Neuron (in vitro differentiated cells): Measurements from ENCODE around the gene SPATA16.
"Not testable (repeated sequence)": the region's sequence is repeated elsewhere in the genome, so short reads cannot be mapped to it uniquely, and the experiment has no call there.

ENCODE experiments used
- H2AFZ ChIP-seq: one replicate; pipeline ENCODE4 v1.6.1; 2013; ENCODE audit warnings: low read depth, mild to moderate bottlenecking, inconsistent platforms, low read length, moderate library complexity
- H3K27me3 ChIP-seq: one replicate; pipeline ENCODE4 v1.6.1; 2013; ENCODE audit warnings: low read length; ENCODE audit not compliant: insufficient read depth
- H3K36me3 ChIP-seq: one replicate; pipeline ENCODE4 v1.6.1; 2013; ENCODE audit warnings: low read length; ENCODE audit not compliant: insufficient read depth
- H3K4me1 ChIP-seq: one replicate; pipeline ENCODE4 v1.6.1; 2013; ENCODE audit warnings: low read length; ENCODE audit not compliant: insufficient read depth
- H3K4me3 ChIP-seq: 2 replicates; pipeline ENCODE4 v1.5.1; 2013; ENCODE audit warnings: mild to moderate bottlenecking, low read length, moderate library complexity
- H3K9me3 ChIP-seq: one replicate; pipeline ENCODE4 v1.6.1; 2013; ENCODE audit warnings: low read length

SPATA16 gene

DNA sequence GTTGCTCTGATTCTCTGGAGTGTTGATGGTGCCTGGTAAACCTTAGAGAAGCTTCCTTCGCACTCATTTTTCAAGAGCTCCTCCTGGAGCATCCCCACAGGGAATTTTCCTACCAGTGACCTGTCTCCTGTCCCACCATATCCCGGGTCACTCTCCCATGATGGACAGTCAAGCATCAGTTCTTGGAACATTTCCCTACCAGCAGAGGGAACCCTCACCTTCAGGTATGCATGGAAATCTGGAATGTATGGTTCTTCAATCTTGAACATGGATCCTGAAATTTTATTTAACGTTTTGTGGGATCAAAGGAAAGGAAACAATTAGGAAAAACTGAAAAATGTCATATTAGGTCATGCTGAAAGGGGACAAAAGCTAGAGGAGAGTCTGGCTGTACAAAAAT, 153.8 kb downstream of the SPATA16 start:
- H2AFZ ChIP-seq = no peak overlapping the region
- H3K9me3 ChIP-seq = no peaks in the 10 kb centered on the region
- H3K4me3 ChIP-seq = no peak overlapping the region
- no peaks in the 10 kb centered on the region for H3K36me3 ChIP-seq
- no peaks in the 10 kb centered on the region for H3K27me3 ChIP-seq
- peaks cover 6% of the 10 kb centered on the region for H3K4me1 ChIP-seq

DNA sequence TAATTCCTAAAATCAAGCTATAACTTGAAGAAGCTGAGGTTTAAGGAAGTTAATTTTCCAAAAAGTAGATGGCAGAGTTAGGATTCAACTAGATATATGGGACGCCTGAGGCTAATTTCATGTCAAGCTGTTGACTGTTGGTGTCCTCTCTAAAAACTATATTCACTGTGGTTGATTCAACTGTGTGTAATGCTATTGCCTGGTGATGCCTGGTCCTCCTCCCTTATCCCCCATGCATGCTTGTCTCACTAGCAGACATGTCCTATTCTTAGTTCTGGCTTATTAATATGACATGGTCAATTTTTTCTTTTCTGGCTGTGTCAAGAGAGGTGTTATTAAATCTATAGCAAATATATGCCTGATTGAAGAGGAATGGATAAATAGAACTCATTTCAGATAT, 156.1 kb downstream of the SPATA16 start:
- Histone ChIP-seq H3K36me3 (no peaks in the 10 kb centered on the region), H3K4me1 (no peaks in the 10 kb centered on the region), H3K27me3 (no peaks in the 10 kb centered on the region), H3K4me3 (no peak overlapping the region), H2AFZ (no peak overlapping the region), H3K9me3 (no peaks in the 10 kb centered on the region)

DNA sequence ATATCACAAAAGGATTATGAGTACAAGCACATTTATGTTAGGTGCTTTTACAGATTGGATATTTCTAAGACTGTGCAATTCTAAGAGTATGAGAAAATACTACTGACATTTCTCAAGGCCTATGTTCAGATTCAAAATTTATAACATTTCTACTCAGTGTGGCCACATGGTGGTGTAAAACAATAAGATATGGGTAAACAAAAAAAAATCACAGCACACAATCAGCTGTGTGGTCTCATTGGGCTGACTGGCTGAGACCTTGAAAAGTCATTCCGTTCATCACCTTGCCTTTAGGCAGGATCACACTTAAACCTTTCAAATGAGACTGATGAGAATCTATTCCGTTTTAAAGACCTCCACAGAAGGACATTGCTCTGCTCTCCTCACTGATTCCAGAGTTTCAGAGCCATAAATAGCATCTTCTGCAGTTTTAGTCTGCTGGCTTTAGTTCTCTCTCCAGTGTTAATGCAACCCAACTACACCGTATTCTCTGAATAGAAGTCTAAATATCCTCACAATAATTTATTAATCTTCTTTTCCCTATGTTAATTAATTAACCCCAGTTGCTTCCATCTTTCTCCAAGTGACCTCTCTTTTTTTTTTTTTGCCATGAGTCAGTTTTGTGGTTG, 158.2 kb downstream of the SPATA16 start:
- Histone ChIP-seq H2AFZ (no peak overlapping the region), H3K27me3 (no peaks in the 10 kb centered on the region), H3K4me3 (no peak overlapping the region), H3K36me3 (no peaks in the 10 kb centered on the region), H3K4me1 (no peaks in the 10 kb centered on the region), H3K9me3 (no peaks in the 10 kb centered on the region)

DNA sequence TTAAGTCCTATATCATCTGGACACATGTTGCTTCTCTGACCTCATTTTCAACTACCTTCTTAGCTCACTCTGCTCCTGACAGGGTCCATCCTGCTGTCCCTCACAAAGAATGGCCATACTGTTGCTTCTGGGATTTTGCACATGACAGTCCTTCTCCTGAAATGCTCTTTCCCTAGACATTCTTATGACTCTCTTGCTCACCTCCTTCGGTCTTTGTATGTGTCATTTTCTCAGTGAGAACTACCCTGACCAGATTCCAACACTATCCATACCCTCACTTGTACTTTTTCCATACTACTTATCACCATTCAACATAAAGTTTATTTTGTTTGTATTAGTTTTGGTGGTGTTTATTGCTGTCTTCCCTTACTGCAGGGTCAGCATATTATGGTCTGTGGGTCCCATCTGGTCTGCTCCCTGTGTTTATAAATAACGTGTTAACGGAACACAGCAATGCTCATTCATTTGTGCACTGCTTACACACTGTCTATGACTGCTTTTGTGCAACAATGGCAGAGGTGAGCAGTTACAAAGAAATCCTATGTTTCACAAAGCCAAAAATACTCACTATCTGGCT, 159.5 kb downstream of the SPATA16 start:
- no peak overlapping the region for H2AFZ ChIP-seq
- H3K36me3 ChIP-seq = no peaks in the 10 kb centered on the region
- H3K27me3 ChIP-seq = no peaks in the 10 kb centered on the region
- no peaks in the 10 kb centered on the region for H3K9me3 ChIP-seq
- no peak overlapping the region for H3K4me3 ChIP-seq
- H3K4me1 ChIP-seq = no peaks in the 10 kb centered on the region

DNA sequence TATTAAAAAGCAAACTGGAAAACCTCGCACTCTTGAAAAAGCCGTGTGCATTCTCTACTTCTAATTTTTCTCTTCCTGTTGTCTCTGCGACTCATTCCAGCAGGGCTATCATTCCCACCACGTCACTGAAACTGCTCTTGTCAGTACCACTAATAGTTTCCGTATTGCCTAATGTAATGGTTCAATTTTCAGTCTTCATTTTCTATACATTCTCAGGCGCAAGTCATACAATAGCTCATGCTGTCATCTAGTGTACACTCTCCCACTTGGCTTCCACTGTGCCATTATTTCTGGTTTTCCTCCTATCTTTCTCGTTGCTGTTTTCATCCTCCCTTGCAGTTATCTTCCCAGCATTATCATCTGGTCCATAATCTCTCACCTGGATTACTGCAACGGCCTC, 160.2 kb downstream of the SPATA16 start:
- no peaks in the 10 kb centered on the region for H3K9me3 ChIP-seq
- H3K4me1 ChIP-seq = no peaks in the 10 kb centered on the region
- H2AFZ ChIP-seq = no peak overlapping the region
- H3K4me3 ChIP-seq = no peak overlapping the region
- H3K36me3 ChIP-seq = no peaks in the 10 kb centered on the region
- H3K27me3 ChIP-seq = no peaks in the 10 kb centered on the region

DNA sequence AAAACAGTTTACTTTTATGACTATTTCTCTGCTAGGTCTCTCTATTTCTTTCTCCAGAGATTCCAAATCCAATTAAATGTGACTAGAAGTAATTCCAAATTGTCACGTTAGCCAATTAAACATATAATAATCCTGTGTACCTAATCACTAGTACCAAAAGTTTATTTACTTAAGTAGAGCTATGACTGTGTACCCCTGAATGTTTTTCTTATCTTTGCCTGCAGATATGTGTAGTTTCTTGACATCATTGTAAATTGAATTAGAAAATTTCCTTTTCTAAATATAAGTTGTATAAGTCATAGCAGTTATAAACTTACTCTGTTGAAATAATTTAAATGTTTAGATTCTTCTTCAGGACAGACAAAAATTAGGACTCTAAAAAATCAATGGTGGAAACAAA, 163.3 kb downstream of the SPATA16 start:
- Histone ChIP-seq H3K4me1 (no peaks in the 10 kb centered on the region), H3K9me3 (no peaks in the 10 kb centered on the region), H3K4me3 (no peak overlapping the region), H2AFZ (no peak overlapping the region), H3K36me3 (no peaks in the 10 kb centered on the region), H3K27me3 (no peaks in the 10 kb centered on the region)

DNA sequence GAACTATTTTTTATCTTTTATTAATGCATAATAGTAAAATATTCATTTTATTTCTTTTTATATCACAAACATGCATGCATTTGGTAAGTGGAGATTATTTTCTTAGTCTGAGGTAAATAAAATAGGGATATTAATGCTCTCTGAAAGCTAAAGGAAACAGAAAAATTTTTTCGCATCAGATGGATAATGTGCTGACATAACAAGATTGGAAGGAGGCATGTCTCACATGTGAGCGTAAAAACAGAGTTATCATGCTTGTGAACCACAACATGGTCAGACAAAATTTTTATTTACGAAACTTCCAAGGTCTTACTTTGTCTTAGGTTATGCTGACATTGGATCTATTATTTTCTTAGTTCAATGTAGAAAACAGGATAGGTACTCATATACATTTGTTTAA, 166.1 kb downstream of the SPATA16 start:
- H3K4me3 ChIP-seq = no peak overlapping the region
- no peaks in the 10 kb centered on the region for H3K36me3 ChIP-seq
- H3K27me3 ChIP-seq = no peaks in the 10 kb centered on the region
- no peaks in the 10 kb centered on the region for H3K4me1 ChIP-seq
- H2AFZ ChIP-seq = no peak overlapping the region
- no peaks in the 10 kb centered on the region for H3K9me3 ChIP-seq

DNA sequence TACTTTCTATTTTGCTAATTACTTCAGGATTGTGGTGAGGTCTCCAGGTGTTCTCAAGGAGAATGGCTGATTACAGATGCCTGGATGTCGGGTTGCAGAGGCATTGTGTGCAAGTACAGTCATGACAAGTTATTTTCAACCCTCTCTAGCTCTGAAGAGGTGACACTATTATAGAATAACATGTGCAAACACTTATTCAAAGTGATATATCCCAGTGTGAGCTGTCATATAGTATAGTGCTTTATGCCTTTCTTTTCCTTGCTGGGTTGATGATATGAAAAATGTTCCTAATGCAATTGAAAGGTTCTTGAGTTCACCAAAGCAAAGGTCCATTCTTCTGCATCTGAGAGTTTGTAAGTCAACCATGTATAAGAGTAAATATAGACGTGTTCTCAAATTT, 167.2 kb downstream of the SPATA16 start:
- H3K9me3 ChIP-seq = no peaks in the 10 kb centered on the region
- H3K36me3 ChIP-seq = no peaks in the 10 kb centered on the region
- H3K27me3 ChIP-seq = no peaks in the 10 kb centered on the region
- no peak overlapping the region for H3K4me3 ChIP-seq
- H2AFZ ChIP-seq = no peak overlapping the region
- H3K4me1 ChIP-seq = no peaks in the 10 kb centered on the region

DNA sequence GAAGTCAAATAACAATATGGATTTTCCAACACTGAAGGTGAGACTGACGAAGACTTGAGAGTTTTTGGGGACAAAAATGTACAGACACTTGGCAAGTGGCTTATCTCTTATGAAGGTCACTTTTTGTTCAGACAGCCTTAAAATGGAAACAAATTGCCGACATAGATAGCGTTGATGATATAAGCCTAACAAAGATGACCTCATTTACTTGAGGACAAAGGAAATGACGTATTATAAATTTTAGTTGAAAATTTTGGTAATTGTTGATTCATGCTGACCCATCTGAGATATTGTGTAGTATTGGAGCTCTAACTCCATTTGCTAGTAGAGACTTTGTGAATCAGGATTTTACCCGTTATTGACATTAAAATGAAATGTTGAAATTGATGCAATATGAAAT, 168.3 kb downstream of the SPATA16 start:
- H2AFZ ChIP-seq = no peak overlapping the region
- no peaks in the 10 kb centered on the region for H3K4me1 ChIP-seq
- no peaks in the 10 kb centered on the region for H3K27me3 ChIP-seq
- no peaks in the 10 kb centered on the region for H3K9me3 ChIP-seq
- no peak overlapping the region for H3K4me3 ChIP-seq
- H3K36me3 ChIP-seq = no peaks in the 10 kb centered on the region

DNA sequence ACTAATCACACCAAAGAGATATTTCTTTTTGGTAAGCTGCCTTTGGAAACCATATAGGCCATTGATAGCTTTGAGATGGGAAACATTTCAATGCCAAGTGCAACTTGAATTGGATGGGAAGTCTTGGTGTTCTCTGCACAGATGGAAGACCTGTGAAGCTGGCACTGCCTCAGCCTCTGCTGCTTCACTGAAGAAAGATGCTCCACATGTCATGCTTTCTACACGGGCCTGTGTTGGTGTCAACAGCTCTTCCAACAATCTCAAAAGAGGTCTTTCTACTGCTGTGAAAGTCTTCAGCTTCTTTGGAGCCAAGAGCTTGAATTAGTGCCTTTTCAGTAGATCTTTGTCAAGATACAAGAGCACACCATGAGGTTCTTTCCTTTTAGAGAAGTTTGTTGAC, 169.0 kb downstream of the SPATA16 start:
- Histone ChIP-seq H3K4me3 (no peak overlapping the region), H3K27me3 (no peaks in the 10 kb centered on the region), H3K4me1 (no peaks in the 10 kb centered on the region), H3K9me3 (no peaks in the 10 kb centered on the region), H3K36me3 (no peaks in the 10 kb centered on the region), H2AFZ (no peak overlapping the region)

DNA sequence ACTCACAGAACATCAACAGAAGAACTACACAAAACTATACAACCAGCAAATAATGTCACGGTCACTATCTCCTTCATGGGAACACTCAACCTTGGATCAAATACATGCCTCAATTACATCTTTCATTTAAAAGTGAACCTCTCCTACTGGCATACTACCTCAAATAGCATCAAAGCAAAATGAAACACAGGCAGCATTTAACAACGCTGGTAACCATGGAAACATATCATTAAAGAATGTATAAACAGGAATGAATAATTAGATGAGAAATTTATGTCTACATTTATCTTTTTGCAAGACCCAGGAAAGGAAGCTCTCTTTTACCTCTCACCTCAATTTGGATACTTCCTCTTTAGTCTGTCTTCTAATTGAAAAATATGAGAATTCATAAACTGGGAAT, 172.4 kb downstream of the SPATA16 start:
- no peaks in the 10 kb centered on the region for H3K9me3 ChIP-seq
- no peaks in the 10 kb centered on the region for H3K27me3 ChIP-seq
- no peaks in the 10 kb centered on the region for H3K36me3 ChIP-seq
- no peak overlapping the region for H2AFZ ChIP-seq
- no peaks in the 10 kb centered on the region for H3K4me1 ChIP-seq
- H3K4me3 ChIP-seq = no peak overlapping the region

DNA sequence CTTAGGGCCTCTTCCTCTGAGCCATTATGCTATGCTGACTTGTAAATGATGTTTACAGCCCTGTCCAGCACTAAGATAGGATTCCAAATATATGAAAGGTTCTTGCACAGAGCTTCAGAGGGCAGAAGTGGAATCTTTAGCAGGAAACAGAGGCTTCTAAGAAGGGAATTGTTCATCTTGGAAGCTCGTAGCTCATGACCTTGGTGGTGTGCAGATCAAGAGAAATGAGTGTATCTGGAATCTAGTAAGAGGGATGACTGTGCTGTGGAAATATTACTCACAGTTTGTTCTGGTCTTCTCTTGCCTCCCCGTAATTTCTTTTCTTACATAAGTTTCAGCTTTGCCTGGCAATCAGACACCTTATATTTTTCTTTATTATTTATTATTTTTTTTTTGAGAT, 175.8 kb downstream of the SPATA16 start:
- Histone ChIP-seq H3K27me3 (no peaks in the 10 kb centered on the region), H2AFZ (no peak overlapping the region), H3K36me3 (no peaks in the 10 kb centered on the region), H3K4me1 (no peaks in the 10 kb centered on the region), H3K4me3 (no peak overlapping the region), H3K9me3 (no peaks in the 10 kb centered on the region)

DNA sequence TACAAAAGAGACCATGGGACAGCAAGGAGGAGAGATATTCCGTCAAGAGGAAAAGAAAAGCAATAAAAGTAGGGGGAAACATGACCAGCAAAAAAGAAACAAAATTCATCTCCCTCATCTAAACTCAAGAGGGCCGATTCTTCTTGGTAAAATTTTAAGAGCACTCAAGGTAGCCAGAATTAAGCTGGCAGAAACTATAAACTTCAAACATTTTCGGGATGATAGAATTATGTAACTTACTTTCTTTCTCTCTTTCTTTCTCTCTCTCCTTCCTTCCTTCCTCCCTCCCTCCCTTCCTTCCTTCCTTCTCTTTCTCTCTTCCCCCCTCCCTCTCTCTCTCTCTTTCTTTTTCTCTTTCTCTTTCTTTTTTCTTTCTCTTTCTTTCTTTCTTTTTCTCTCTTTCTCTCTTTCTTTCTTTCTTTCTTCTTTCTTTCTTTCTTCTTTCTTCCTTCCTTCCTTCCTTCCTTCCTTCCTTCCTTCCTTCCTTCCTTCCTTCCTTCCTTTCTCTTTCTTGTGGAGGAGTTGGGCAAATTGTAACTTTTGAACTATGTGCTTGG, 180.3 kb downstream of the SPATA16 start:
- not testable (repeated sequence) for H3K27me3 ChIP-seq, H3K36me3 ChIP-seq, H3K4me1 ChIP-seq, H3K4me3 ChIP-seq, H2AFZ ChIP-seq, H3K9me3 ChIP-seq

DNA sequence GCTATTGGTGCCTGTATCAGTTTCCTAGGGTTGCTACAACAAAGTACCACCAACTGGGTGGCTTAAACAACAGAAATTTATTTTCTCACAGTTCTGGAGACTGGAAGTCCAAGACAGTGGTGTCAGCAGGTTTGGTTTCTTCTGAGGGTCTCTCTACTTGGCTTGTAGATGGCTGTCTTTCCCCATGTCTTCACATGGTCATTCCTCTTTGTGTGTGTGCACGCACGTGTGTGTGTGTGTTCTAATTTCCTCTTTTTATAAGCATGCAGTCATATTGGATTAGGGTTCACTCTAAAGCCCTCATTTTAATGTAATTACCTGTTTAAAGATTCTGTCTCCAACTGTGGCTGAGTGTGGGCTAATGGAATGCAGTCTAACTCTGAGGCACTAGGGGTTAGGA, 182.5 kb downstream of the SPATA16 start:
- Histone ChIP-seq H3K4me1 (no peaks in the 10 kb centered on the region), H3K27me3 (no peaks in the 10 kb centered on the region), H2AFZ (no peak overlapping the region), H3K4me3 (no peak overlapping the region), H3K9me3 (no peaks in the 10 kb centered on the region), H3K36me3 (no peaks in the 10 kb centered on the region)
